ENCODE data around the gene ACAD9. TPM values are rescaled to one million over a fixed set of nuclear protein-coding genes. Genes with fewer than 3 reads are reported as not detected.

ACAD9 gene
- total and polyA plus RNA-seq, 2 of the 13 experiments (the other 11 are each of a cell fraction or from before 2014, with no cell fraction given): 15.3 to 38.2 TPM

- TF ChIP-seq HINFP (CRISPR knock-in tag; IDR thresholded peaks at IDR 0.05; ENCODE audit: low read depth) (no peak), JUNB (CRISPR knock-in tag; IDR thresholded peaks at IDR 0.05; ENCODE audit: borderline replicate concordance) (no peak), HNF4G (IDR thresholded peaks at IDR 0.05; ENCODE audit: borderline replicate concordance, low read depth, low read length) (no peak), HNF4G (CRISPR knock-in tag; IDR thresholded peaks at IDR 0.05; ENCODE audit: borderline replicate concordance, low read depth) (no peak)
- TF ChIP-seq, protein P1, sequence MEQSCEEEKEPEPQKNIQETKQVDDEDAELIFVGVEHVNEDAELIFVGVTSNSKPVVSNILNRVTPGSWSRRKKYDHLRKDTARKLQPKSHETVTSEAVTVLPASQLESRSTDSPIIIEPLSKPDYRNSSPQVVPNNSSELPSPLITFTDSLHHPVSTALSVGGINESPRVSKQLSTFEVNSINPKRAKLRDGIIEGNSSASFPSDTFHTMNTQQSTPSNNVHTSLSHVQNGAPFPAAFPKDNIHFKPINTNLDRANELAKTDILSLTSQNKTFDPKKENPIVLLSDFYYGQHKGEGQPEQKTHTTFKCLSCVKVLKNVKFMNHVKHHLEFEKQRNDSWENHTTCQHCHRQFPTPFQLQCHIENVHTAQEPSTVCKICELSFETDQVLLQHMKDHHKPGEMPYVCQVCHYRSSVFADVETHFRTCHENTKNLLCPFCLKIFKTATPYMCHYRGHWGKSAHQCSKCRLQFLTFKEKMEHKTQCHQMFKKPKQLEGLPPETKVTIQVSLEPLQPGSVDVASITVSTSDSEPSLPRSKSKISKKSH (CRISPR knock-in tag; IDR thresholded peaks at IDR 0.05; ENCODE audit: borderline replicate concordance): no peak
Measured at GRCh38 chr3:128945878-128946175, 66.4 kb downstream of the ACAD9 start (continued).

DNA sequence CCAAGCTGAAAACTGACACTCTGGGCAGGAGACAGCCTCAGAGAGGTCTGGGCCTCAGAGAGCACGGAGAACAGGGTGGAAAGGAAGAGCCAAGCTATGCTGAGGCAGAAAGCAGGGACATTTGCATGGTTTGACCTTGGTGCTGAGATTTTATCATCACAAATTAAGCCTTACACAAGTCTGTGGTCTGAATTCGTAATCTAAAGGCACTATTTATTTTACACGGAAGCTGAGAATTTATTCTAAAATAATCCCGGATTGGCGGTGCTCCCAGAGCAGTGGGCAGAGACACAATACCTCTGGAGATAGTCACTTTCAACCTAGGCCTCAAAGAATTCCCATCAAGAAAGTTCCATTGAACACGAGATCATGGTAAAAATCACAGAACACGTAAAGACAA, 67.0 kb downstream of the ACAD9 start:
- Histone ChIP-seq H3K27me3 (ENCODE audit: control insufficient read depth in 1 of 2, insufficient read depth in 2 of 2, low read length in 2 of 2) (peaks cover 0 to 7% of the 10 kb centered on the region in 2 experiments; a peak in 2 of 5 replicates), H3K4me1 (ENCODE audit: insufficient read depth, low read length) (peaks cover 30% of the 10 kb centered on the region), H3K79me2 (ENCODE audit: insufficient read depth, low read length) (no peaks in the 10 kb centered on the region), H3K36me3 (replicated peaks in 1 of 2; ENCODE audit: control insufficient read depth in 1 of 2, insufficient read depth in 2 of 2, low read length in 2 of 2) (no peaks in the 10 kb centered on the region), H3K4me2 (ENCODE audit: low read depth, low read length) (no peak overlapping the region), H3K4me3 (replicated peaks in 1 of 3; ENCODE audit: insufficient read depth in 1 of 3, low read depth in 2 of 3, low read length in 3 of 3) (no peak overlapping the region), H3K9me3 (ENCODE audit: low read length) (no peaks in the 10 kb centered on the region), H2AFZ (ENCODE audit: low read length) (no peak overlapping the region), H4K20me1 (ENCODE audit: insufficient read depth, low read length) (no peaks in the 10 kb centered on the region), H3K27ac (ENCODE audit: extremely low read length, insufficient read depth, low read length) (no peak overlapping the region), H3K9ac (ENCODE audit: insufficient read depth, low read depth, low read length) (no peak overlapping the region)
- ATAC-seq (no peak), FAIRE-seq (no peak), DNase-seq (ENCODE audit: low spot score) (no peak)
- ChIA-PET CTCF (ENCODE audit: low intra/inter-chr PET ratio, low total read pairs) (no interaction called here), POLR2A (no interaction called here)
- 0 out of 2 replicates have a peak, but pooled peaks have one; percentile 18 for TF ChIP-seq ZNF263 (CRISPR knock-in tag; IDR thresholded peaks at IDR 0.05)
- TF ChIP-seq PLRG1 (conservative IDR thresholded peaks at IDR 0.05): no peak
- no peak for TF ChIP-seq AKNA (CRISPR knock-in tag; IDR thresholded peaks at IDR 0.05; ENCODE audit: borderline replicate concordance)
- no TSS peak for BruUV-seq (replicated peaks)
- in situ Hi-C loops (cut with HindIII; ENCODE audit: extremely low pct_ligation_motif_present, low pct_unique_long_range_greater_than_20kb): no loop called here
- intact Hi-C loops (cut with micrococcal nuclease; ENCODE audit: unreplicated experiment): loop anchor here (10.0 kb wide), 1 partner anchor 332 kb away; no protein-coding TSS in a partner anchor
- WGBS (ENCODE audit: low lambda C conversion rate): 17% methylated on average over 7 of the region's 7 CpGs

Data from HepG2 (cell line).